Choroid plexus epithelial cell (primary cell): ENCODE data around the gene LHX2.

Experiments used
- DNase-seq: peaks from one replicate; pipeline ENCODE4 v3.0.0-alpha.2; 2010; ENCODE audit warnings: low read depth
- H3K4me3 ChIP-seq: 2 replicates; pipeline ENCODE4 v1.5.1; 2011; ENCODE audit warnings: low read depth, mild to moderate bottlenecking, control low read depth, low read length, moderate library complexity
- CTCF ChIP-seq: conservative IDR thresholded peaks from 2 replicates; pipeline ENCODE4 v1.5.1; 2011; ENCODE audit warnings: low read depth, mild to moderate bottlenecking, control low read depth, inconsistent platforms, low read length, moderate library complexity

LHX2 gene

GRCh38 chr9:124052401-124052800, 40.8 kb downstream of the LHX2 start:
- no peak overlapping the region for H3K4me3 ChIP-seq
- no peak for DNase-seq
- no peak for TF ChIP-seq CTCF

- DNase-seq: peak; percentile 86
- peak; percentile 44 for TF ChIP-seq CTCF
- no peak overlapping the region for H3K4me3 ChIP-seq
Measured at GRCh38 chr9:124054582-124055227, 43.1 kb downstream of the LHX2 start.

- TF ChIP-seq CTCF: no peak
- no peak overlapping the region for H3K4me3 ChIP-seq
- DNase-seq: no peak
Measured at GRCh38 chr9:124060844-124061605, 49.5 kb downstream of the LHX2 start.

- no peak overlapping the region for H3K4me3 ChIP-seq
- peak; percentile 42 for TF ChIP-seq CTCF
- DNase-seq: no peak
Measured at GRCh38 chr9:124062172-124062571, 50.6 kb downstream of the LHX2 start.

GRCh38 chr9:124066783-124067577, 55.4 kb downstream of the LHX2 start:
- no peak overlapping the region for H3K4me3 ChIP-seq
- TF ChIP-seq CTCF: no peak
- no peak for DNase-seq

- no peak for DNase-seq
- TF ChIP-seq CTCF: no peak
- no peak overlapping the region for H3K4me3 ChIP-seq
Measured at GRCh38 chr9:124068251-124068650, 56.7 kb downstream of the LHX2 start.
